ENCODE measurements around the gene GADD45B. TPM values are rescaled to one million over a fixed set of nuclear protein-coding genes. Genes with fewer than 3 reads are reported as not detected.

GADD45B gene
- total and polyA plus RNA-seq, 8 donors = 52.9 to 588 (median 81.9) TPM

DNA sequence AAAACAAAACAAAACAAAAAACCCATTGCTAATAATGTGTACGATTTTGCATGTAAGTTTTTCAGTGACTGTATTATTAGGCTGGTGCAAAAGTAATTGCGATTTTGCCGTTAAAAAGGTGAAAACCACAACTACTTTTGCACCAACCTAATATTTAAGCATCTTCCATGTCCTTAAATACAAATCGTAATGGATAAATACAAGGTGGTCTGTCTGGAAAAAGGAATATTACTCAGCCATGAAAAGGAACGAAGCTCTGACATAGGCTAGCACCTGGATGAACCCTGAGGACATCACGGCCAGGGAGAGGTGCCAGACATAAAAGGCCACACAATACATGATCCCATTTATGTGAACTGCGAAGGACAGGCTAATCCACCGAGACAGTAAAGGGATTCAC is 33.2 kb downstream of the GADD45B start:
- Histone ChIP-seq H3K4me1 (peaks cover 6 to 24% (median 19%) of the 10 kb centered on the region in 4 donors), H3K36me3 (no peaks in the 10 kb centered on the region), H3K27me3 (no peaks in the 10 kb centered on the region), H3K9me3 (no peaks in the 10 kb centered on the region), H3K27ac (no peak overlapping the region), H3K4me3 (no peak overlapping the region)
- DNase-seq = no peak
- no peak for TF ChIP-seq POLR2A (IDR thresholded peaks at IDR 0.05)
- intact Hi-C loops (cut with DNase I; ENCODE audit: low total_unique reads) = loop anchor here (10.0 kb wide), 1 partner anchor 56 kb away; no protein-coding TSS in a partner anchor
- WGBS, 5 donors = 86 to 96% (median 95%) methylated on average over 8 of the region's 8 CpGs

GRCh38 chr19:2511570-2511969 is 35.6 kb downstream of the GADD45B start:
- H3K27ac ChIP-seq = no peak overlapping the region
- peaks cover 6 to 23% (median 17%) of the 10 kb centered on the region in 4 donors for H3K4me1 ChIP-seq
- H3K4me3 ChIP-seq = no peak overlapping the region
- TF ChIP-seq, protein P1, sequence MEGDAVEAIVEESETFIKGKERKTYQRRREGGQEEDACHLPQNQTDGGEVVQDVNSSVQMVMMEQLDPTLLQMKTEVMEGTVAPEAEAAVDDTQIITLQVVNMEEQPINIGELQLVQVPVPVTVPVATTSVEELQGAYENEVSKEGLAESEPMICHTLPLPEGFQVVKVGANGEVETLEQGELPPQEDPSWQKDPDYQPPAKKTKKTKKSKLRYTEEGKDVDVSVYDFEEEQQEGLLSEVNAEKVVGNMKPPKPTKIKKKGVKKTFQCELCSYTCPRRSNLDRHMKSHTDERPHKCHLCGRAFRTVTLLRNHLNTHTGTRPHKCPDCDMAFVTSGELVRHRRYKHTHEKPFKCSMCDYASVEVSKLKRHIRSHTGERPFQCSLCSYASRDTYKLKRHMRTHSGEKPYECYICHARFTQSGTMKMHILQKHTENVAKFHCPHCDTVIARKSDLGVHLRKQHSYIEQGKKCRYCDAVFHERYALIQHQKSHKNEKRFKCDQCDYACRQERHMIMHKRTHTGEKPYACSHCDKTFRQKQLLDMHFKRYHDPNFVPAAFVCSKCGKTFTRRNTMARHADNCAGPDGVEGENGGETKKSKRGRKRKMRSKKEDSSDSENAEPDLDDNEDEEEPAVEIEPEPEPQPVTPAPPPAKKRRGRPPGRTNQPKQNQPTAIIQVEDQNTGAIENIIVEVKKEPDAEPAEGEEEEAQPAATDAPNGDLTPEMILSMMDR (IDR thresholded peaks at IDR 0.05) = no peak
- no peak for TF ChIP-seq POLR2A (IDR thresholded peaks at IDR 0.05)
- TF ChIP-seq EP300 (IDR thresholded peaks at IDR 0.05) = no peak
- no peak for TF ChIP-seq POLR2AphosphoS5 (IDR thresholded peaks at IDR 0.05)
- 85 to 90% (median 89%) methylated on average over 18 to 22 of the region's 22 CpGs for WGBS, 5 donors
- intact Hi-C loops (cut with DNase I; ENCODE audit: low total_unique reads) = no loop called here
- DNase-seq = no peak
- no peaks in the 10 kb centered on the region for H3K36me3 ChIP-seq
- no peaks in the 10 kb centered on the region for H3K27me3 ChIP-seq
- no peaks in the 10 kb centered on the region for H3K9me3 ChIP-seq

GRCh38 chr19:2511991-2512390 is 36.1 kb downstream of the GADD45B start:
- TF ChIP-seq POLR2AphosphoS5 (IDR thresholded peaks at IDR 0.05) (no peak), POLR2A (IDR thresholded peaks at IDR 0.05) (no peak)
- TF ChIP-seq, protein P1 (IDR thresholded peaks at IDR 0.05) = no peak
- DNase-seq = no peak
- Histone ChIP-seq H3K4me1 (peaks cover 6 to 19% (median 13%) of the 10 kb centered on the region in 4 donors), H3K9me3 (no peaks in the 10 kb centered on the region), H3K27ac (no peak overlapping the region), H3K36me3 (no peaks in the 10 kb centered on the region), H3K4me3 (no peak overlapping the region), H3K27me3 (no peaks in the 10 kb centered on the region)
- intact Hi-C loops (cut with DNase I; ENCODE audit: low total_unique reads) = no loop called here
- whole genome bisulfite sequencing, 5 donors = 78 to 92% (median 91%) methylated on average over 21 of the region's 21 CpGs

- Histone ChIP-seq H3K4me3 (no peak overlapping the region), H3K36me3 (no peaks in the 10 kb centered on the region), H3K9me3 (no peaks in the 10 kb centered on the region), H3K27me3 (no peaks in the 10 kb centered on the region), H3K4me1 (peaks cover 0 to 11% (median 7%) of the 10 kb centered on the region in 4 donors), H3K27ac (no peak overlapping the region)
- 41 to 64% (median 54%) methylated on average over 24 to 41 of the region's 41 CpGs for WGBS, 5 donors
- peak in 1 of 2 donors; percentile 52 for DNase-seq
- intact Hi-C loops (cut with DNase I; ENCODE audit: low total_unique reads) = no loop called here
- TF ChIP-seq EP300 (IDR thresholded peaks at IDR 0.05) = no peak
Observed at GRCh38 chr19:2512523-2513431, 36.9 kb downstream of the GADD45B start.

GRCh38 chr19:2514981-2515518 is 39.1 kb downstream of the GADD45B start:
- Histone ChIP-seq H3K36me3 (no peaks in the 10 kb centered on the region), H3K27ac (no peak overlapping the region), H3K4me3 (no peak overlapping the region), H3K4me1 (peaks cover 0 to 9% (median 6%) of the 10 kb centered on the region in 4 donors), H3K27me3 (no peaks in the 10 kb centered on the region), H3K9me3 (no peaks in the 10 kb centered on the region)
- TF ChIP-seq, protein P1 (IDR thresholded peaks at IDR 0.05) = no peak
- TF ChIP-seq POLR2A (IDR thresholded peaks at IDR 0.05) (no peak), EP300 (IDR thresholded peaks at IDR 0.05) (no peak), POLR2AphosphoS5 (IDR thresholded peaks at IDR 0.05) (no peak)
- intact Hi-C loops (cut with DNase I; ENCODE audit: low total_unique reads) = no loop called here
- 93 to 95% (median 94%) methylated on average over 16 of the region's 16 CpGs for WGBS, 5 donors
- no peak for DNase-seq

All from stomach (tissue), 9 donors.